Fibroblast of villous mesenchyme (primary cell): ENCODE results near the gene RBM20. TPM values are rescaled to one million over a fixed set of nuclear protein-coding genes. Genes with fewer than 3 reads are reported as not detected.

Experiments
- DNase-seq: peaks from one replicate; pipeline ENCODE4 v3.0.0-alpha.2; 2010; ENCODE audit warnings: low read depth
- H3K4me3 ChIP-seq: 2 replicates; pipeline ENCODE4 v1.5.1; 2011; ENCODE audit warnings: low read depth, mild to moderate bottlenecking, low read length
- CTCF ChIP-seq: IDR thresholded peaks from 2 replicates; pipeline ENCODE4 v1.5.1; 2012; ENCODE audit warnings: low read depth, mild to moderate bottlenecking, low read length; ENCODE audit not compliant: insufficient read depth
- total RNA-seq: library from RNA; depleted of rRNA; stranded (reverse); fragments of >200 nt; gene quantifications from 2 replicates; pipeline ENCODE4 v1.2.3, GENCODE V29; 2012

Gene RBM20
- total RNA-seq, 1 donor, result under 0.01 TPM

DNA sequence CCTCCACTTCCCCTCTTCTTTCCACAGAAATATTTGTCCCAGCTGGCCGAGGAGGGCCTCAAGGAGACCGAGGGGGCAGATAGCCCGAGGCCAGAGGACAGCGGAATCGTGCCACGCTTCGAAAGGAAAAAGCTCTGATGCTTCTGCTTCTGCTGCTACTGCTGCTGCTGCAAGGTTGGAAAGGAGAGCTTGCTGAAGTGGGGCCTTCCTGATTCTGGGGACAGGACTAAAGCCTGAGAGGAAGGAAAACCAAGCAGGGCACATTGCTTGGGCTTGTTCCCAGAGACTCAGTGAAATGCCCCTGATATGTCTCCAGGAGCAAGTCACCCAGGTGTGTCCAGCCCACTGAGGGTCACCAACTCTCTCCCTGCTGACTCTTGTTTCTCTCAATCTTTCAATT, 191.7 kb downstream of the RBM20 start:
- no peak for TF ChIP-seq CTCF
- H3K4me3 ChIP-seq, result no peak overlapping the region
- no peak for DNase-seq

- no peak for TF ChIP-seq CTCF
- DNase-seq, result no peak
- no peak overlapping the region for H3K4me3 ChIP-seq
Observed at GRCh38 chr10:110836706-110837105, 192.6 kb downstream of the RBM20 start.

DNA sequence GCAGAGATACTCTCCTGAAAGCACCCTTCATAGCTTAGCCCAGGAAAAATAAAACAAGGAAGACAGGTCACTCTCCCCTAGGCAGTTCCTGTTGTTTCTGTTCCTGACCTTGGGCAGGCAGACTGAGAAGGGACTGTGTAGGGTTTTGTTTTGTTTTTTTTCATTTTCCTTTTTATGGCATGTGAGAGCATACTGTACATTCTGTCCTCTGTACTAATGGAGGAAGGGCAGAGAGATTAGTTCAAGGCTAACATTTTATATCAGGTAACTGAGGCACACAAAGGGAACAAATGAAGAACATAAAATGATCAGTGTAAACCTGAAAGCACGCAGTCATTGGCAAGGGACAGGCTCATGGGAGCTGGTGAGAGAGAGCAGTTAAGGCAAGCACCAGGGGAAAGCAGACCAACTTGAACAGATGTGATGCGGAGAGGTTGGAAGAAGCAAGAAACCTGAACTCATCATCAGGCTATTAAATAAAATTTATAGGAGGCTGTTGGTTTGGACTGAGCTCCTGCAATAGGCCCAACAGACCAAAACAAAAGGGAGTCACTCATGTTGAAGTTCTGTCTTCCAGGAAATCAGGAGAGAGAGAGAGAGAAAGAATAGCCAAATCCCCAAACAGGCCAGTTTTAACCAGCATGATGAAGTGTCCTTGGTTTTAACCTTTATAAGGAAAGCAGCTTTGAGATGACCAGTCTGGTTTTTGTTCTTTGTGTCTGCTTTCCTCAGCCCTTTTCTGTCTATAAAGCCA, 193.5 kb downstream of the RBM20 start:
- H3K4me3 ChIP-seq, result no peak overlapping the region
- DNase-seq, result peak; percentile 63
- no peak for TF ChIP-seq CTCF

- no peak for DNase-seq
- TF ChIP-seq CTCF, result no peak
- H3K4me3 ChIP-seq, result no peak overlapping the region
Observed at GRCh38 chr10:110840225-110840922, 196.2 kb downstream of the RBM20 start.

DNA sequence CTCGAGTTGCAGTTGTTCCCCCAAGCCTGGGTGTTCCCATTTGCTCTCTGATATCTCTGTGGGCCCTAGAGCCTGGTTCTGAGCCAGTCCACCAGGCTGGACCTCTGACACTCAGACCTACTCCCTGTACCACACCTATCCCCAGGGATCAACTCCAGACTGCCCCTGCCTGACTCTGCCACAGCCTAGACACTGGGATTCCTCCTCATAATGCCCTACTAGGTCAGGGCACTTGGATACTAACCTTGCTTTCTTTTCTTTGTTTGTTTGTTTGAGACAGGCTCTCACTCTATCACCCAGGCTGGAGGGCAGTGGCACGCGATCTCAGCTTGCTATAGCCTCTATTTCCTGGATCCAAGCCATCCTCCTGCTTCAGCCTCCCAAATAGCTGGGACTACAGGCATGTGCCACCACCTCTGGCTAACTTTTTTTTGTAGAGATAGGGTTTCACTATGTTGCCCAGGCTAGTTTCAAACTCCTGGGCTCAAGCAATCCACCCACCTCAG, 196.8 kb downstream of the RBM20 start:
- no peak overlapping the region for H3K4me3 ChIP-seq
- TF ChIP-seq CTCF, result no peak
- no peak for DNase-seq

GRCh38 chr10:110841767-110842267, 197.7 kb downstream of the RBM20 start:
- no peak for DNase-seq
- no peak overlapping the region for H3K4me3 ChIP-seq
- no peak for TF ChIP-seq CTCF
